Neuronal stem cell (in vitro differentiated cells): ENCODE data around the gene SNAPC3. TPM values are rescaled to one million over a fixed set of nuclear protein-coding genes. Genes with fewer than 3 reads are reported as not detected.
A peak's percentile ranks its signal among the peaks of the same experiment; 100 is the strongest.

ENCODE experiments used
- DNase-seq: peaks from one replicate; pipeline ENCODE4 v3.0.0-alpha.2; 2013; ENCODE audit warnings: low spot score
- H2AFZ ChIP-seq: one replicate; pipeline ENCODE4 v1.6.1; 2013; ENCODE audit warnings: mild to moderate bottlenecking, low read length, inconsistent platforms
- H2AK5ac ChIP-seq: 2 replicates; pipeline ENCODE4 v1.6.1; 2013; ENCODE audit warnings: low read depth, mild to moderate bottlenecking, inconsistent platforms, low read length, moderate library complexity, mixed read lengths
- H2BK120ac ChIP-seq: 2 replicates; pipeline ENCODE4 v1.6.1; 2013; ENCODE audit warnings: low read depth, mild to moderate bottlenecking, inconsistent platforms, low read length, moderate library complexity, mixed read lengths
- H2BK12ac ChIP-seq: one replicate; pipeline ENCODE4 v1.6.1; 2013; ENCODE audit warnings: low read length, inconsistent platforms
- H2BK15ac ChIP-seq: 2 replicates; pipeline ENCODE4 v1.6.1; 2013; ENCODE audit warnings: mild to moderate bottlenecking, low read length, inconsistent platforms, mixed read lengths
- H2BK5ac ChIP-seq: one replicate; pipeline ENCODE4 v1.6.1; 2013; ENCODE audit warnings: inconsistent platforms, mild to moderate bottlenecking, low read length, moderate library complexity
- H3K14ac ChIP-seq: one replicate; pipeline ENCODE4 v1.6.1; 2013; ENCODE audit warnings: low read length, inconsistent platforms
- H3K18ac ChIP-seq: 2 replicates; pipeline ENCODE4 v1.6.1; 2013; ENCODE audit warnings: low read length, inconsistent platforms
- H3K23ac ChIP-seq: 2 replicates; pipeline ENCODE4 v1.6.1; 2013; ENCODE audit warnings: low read depth, mild to moderate bottlenecking, mixed read lengths, low read length, inconsistent platforms; ENCODE audit not compliant: poor library complexity
- H3K27ac ChIP-seq: replicated peaks from 3 replicates; pipeline ENCODE4 v1.5.1; 2013; ENCODE audit warnings: low read length, inconsistent platforms
- H3K27me3 ChIP-seq, 3 experiments: 2 replicates each; pipeline ENCODE4 v1.6.1; 2013; ENCODE audit warnings: low read length in 3 of 3, mild to moderate bottlenecking in 2 of 3, inconsistent platforms in 1 of 3, low read depth in 1 of 3, mixed read lengths in 1 of 3, moderate library complexity in 1 of 3; ENCODE audit not compliant: control insufficient read depth in 3 of 3, insufficient read depth in 3 of 3
- H3K36me3 ChIP-seq, 2 donors: replicated peaks in 1 of 2; 2 replicates each; pipeline ENCODE4 v1.6.1; 2013; ENCODE audit warnings: low read length in 2 of 2; ENCODE audit not compliant: control insufficient read depth in 2 of 2, insufficient read depth in 2 of 2
- H3K4ac ChIP-seq: 2 replicates; pipeline ENCODE4 v1.6.1; 2013; ENCODE audit warnings: inconsistent platforms, mild to moderate bottlenecking, low read length, moderate library complexity
- H3K4me1 ChIP-seq, 2 donors: 1 replicate in 1 of 2; 2 replicates in 1 of 2; pipeline ENCODE4 v1.6.1; 2013; ENCODE audit warnings: low read length in 2 of 2, low read depth in 1 of 2; ENCODE audit not compliant: control insufficient read depth in 2 of 2, insufficient read depth in 1 of 2
- H3K4me2 ChIP-seq: one replicate; pipeline ENCODE4 v1.6.1; 2013; ENCODE audit warnings: mild to moderate bottlenecking, low read length, inconsistent platforms; ENCODE audit not compliant: insufficient read depth, poor library complexity, severe bottlenecking
- H3K4me3 ChIP-seq, 2 donors: 2 replicates each; pipeline ENCODE4 v1.5.1; 2013; ENCODE audit warnings: low read length in 2 of 2, mild to moderate bottlenecking in 2 of 2, inconsistent platforms in 1 of 2, moderate library complexity in 1 of 2
- H3K79me1 ChIP-seq: one replicate; pipeline ENCODE4 v1.6.1; 2013; ENCODE audit warnings: low read depth, mild to moderate bottlenecking, inconsistent platforms, low read length, moderate library complexity
- H3K9ac ChIP-seq: one replicate; pipeline ENCODE4 v1.6.1; 2013; ENCODE audit warnings: mild to moderate bottlenecking, low read depth, low read length, inconsistent platforms; ENCODE audit not compliant: poor library complexity
- H3K9me3 ChIP-seq, 2 donors: replicated peaks in 1 of 2; 2 replicates each; pipeline versions ENCODE3 to v1.6.1; 2013; ENCODE audit warnings: low read length in 2 of 2, mild to moderate bottlenecking in 2 of 2, inconsistent platforms in 1 of 2, low read depth in 1 of 2, mixed read lengths in 1 of 2, moderate library complexity in 1 of 2; ENCODE audit not compliant: control insufficient read depth in 2 of 2, insufficient read depth in 1 of 2
- H4K8ac ChIP-seq: one replicate; pipeline ENCODE4 v1.6.1; 2013; ENCODE audit warnings: low read depth, mild to moderate bottlenecking, inconsistent platforms, low read length, moderate library complexity
- H4K91ac ChIP-seq: one replicate; pipeline ENCODE4 v1.6.1; 2013; ENCODE audit warnings: low read length, low read depth, mild to moderate bottlenecking, inconsistent platforms; ENCODE audit not compliant: poor library complexity
- WGBS, 2 donors: extraction: QIAGEN DNeasy Blood & Tissue Kit; methylation state at CpG; one replicate each; pipeline ENCODE4 v1.1.7; 2013; ENCODE audit warnings: missing lambda C conversion rate in 2 of 2, mixed read lengths in 1 of 2; ENCODE audit not compliant: insufficient read length in 2 of 2, insufficient replicate concordance in 1 of 2; ENCODE audit errors: extremely low coverage in 2 of 2; 5-methylcytosine and 5-hydroxymethylcytosine counted together
- polyA plus RNA-seq, 2 experiments: library from polyadenylated mRNA; stranded (reverse); fragments of 200-250 nt; gene quantifications; one replicate each; pipeline ENCODE4 v1.2.3, GENCODE V29; 2013

SNAPC3 gene
- 35.3 TPM for polyA plus RNA-seq (2013, experiment 1 of 2)
- 35.7 TPM for polyA plus RNA-seq (2013, experiment 2 of 2)

DNA sequence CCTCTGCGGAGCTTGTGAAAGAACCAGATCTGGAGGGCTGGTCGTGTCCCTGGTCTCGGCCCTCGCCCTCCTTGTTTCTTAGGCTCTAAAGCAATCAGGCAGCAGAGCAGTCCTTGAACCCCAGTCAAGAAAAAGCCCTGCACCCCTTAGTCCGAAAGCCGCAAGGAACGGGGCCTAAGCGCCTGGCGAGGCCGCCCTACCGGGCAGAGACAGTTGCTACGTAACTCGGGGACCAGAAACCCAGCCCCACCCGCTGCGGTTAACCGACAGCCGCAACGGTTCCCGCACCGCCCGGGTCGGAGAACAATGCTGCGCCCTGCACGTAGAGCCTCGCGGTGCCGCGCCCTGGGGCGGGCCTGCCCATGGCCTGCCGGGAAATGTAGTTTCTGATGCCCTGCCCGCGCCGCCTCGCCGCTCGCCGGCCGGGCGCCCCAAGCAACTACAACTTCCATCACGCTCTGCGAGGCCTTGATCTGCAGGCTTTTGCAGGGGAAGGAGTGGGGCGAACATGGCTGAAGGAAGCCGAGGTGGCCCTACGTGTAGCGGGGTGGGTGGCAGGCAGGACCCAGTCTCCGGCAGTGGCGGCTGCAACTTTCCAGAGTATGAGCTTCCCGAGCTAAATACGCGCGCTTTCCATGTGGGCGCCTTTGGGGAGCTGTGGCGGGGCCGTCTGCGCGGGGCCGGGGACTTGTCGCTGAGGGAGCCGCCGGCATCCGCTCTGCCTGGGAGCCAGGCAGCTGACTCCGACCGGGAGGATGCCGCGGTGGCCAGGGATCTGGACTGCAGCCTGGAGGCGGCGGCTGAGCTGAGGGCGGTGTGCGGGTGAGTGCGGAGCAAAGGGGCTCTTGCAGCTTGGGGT is at the start of gene SNAPC3:
TSS of gene SNAPC3 (plus strand) at position 505 of the 859 bp plus-strand sequence. CDS start at position 509, 4 bp downstream.
- Histone ChIP-seq H3K14ac (peak within 1 kb of the TSS; percentile 87), H3K36me3 (peaks cover 9 to 37% of the 10 kb centered on the region in 2 donors), H2BK120ac (no peak within 1 kb of the TSS), H3K9ac (peak within 1 kb of the TSS; percentile 96), H3K79me1 (peaks cover 8% of the 10 kb centered on the region), H3K4me1 (no peaks in the 10 kb centered on the region), H3K4ac (peak within 1 kb of the TSS; percentile 26), H3K9me3 (peaks cover 0 to 8% of the 10 kb centered on the region in 2 donors), H2AFZ (peak within 1 kb of the TSS; percentile 91), H2BK15ac (peak within 1 kb of the TSS; percentile 95), H3K27ac (peak within 1 kb of the TSS; percentile 50), H4K91ac (no peak within 1 kb of the TSS), H2BK12ac (no peak within 1 kb of the TSS), H3K4me2 (peak within 1 kb of the TSS; percentile 64), H2BK5ac (peak within 1 kb of the TSS; percentile 96), H3K4me3 (peak within 1 kb of the TSS; percentile 79 to 97), H2AK5ac (peak within 1 kb of the TSS; percentile 61), H3K27me3 (no peaks in the 10 kb centered on the region), H4K8ac (peak within 1 kb of the TSS; percentile 87), H3K18ac (peak within 1 kb of the TSS; percentile 97), H3K23ac (peak within 1 kb of the TSS; percentile 96)
- no CpG with 5 or more reads among the region's 70 CpGs for WGBS, 2 donors
- peak; percentile 91 for DNase-seq

DNA sequence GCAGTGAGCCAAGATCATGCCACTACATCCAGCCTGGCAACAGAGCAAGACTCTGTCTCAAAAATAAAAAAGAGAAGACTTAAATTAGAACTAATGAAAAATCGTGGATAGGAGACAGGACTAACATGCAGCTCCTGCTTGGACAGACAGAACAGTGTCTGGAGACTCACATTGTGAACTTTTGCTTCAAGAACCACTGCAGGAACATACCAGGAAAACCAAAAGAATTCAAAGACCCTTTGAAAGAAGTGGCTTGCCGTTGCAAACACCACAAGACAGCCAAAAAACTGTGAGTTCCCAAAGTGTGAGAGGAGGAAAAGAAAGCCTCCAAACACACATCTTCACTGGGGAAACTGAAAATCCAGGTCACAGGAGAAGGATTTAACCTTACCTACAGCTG is 48.8 kb upstream of the SNAPC3 start:
- no peaks in the 10 kb centered on the region for H3K79me1 ChIP-seq
- no peak overlapping the region for H3K23ac ChIP-seq
- no peak overlapping the region for H2BK15ac ChIP-seq
- H4K8ac ChIP-seq = no peak overlapping the region
- no peak overlapping the region for H3K18ac ChIP-seq
- H3K4me3 ChIP-seq = no peak overlapping the region
- no peak overlapping the region for H3K27ac ChIP-seq
- no peaks in the 10 kb centered on the region for H3K36me3 ChIP-seq
- H3K4me1 ChIP-seq = no peaks in the 10 kb centered on the region
- no peak overlapping the region for H3K4ac ChIP-seq
- no CpG with 5 or more reads among the region's 2 CpGs for WGBS, 2 donors
- no peak overlapping the region for H3K4me2 ChIP-seq
- no peak overlapping the region for H4K91ac ChIP-seq
- H2AFZ ChIP-seq = no peak overlapping the region
- H3K9ac ChIP-seq = no peak overlapping the region
- no peaks in the 10 kb centered on the region for H3K27me3 ChIP-seq
- no peak overlapping the region for H2BK5ac ChIP-seq
- no peaks in the 10 kb centered on the region for H3K9me3 ChIP-seq
- H2BK12ac ChIP-seq = no peak overlapping the region
- no peak overlapping the region for H3K14ac ChIP-seq
- no peak overlapping the region for H2BK120ac ChIP-seq
- no peak overlapping the region for H2AK5ac ChIP-seq
- DNase-seq = no peak

DNA sequence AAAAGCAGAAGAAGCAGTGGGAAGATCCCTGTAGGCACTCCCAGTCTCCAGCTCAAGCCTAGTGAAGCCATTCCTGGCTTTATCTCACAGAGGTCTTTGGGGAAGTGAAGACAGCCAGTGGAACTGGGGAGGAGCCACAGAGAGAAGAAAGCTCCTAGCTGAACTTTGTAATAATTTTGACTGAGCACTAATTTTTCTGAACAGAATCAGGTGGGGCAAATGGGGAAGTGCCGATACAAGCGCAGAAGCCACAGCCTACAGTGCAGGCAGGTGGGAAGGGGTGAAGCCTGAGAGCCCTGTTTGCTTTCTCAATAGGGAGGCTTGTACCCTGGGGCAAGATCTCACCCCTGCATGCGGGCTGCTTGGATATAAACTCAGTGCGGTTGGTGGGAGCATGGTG is 48.4 kb upstream of the SNAPC3 start:
- Histone ChIP-seq H4K8ac (no peak overlapping the region), H3K23ac (no peak overlapping the region), H3K14ac (no peak overlapping the region), H2BK120ac (no peak overlapping the region), H2AFZ (no peak overlapping the region), H3K9ac (no peak overlapping the region), H2BK15ac (no peak overlapping the region), H3K4me2 (no peak overlapping the region), H4K91ac (no peak overlapping the region), H3K27ac (no peak overlapping the region), H3K4ac (no peak overlapping the region), H2AK5ac (no peak overlapping the region), H2BK12ac (no peak overlapping the region), H2BK5ac (no peak overlapping the region), H3K4me3 (no peak overlapping the region), H3K4me1 (no peaks in the 10 kb centered on the region), H3K27me3 (no peaks in the 10 kb centered on the region), H3K9me3 (no peaks in the 10 kb centered on the region), H3K36me3 (no peaks in the 10 kb centered on the region), H3K18ac (no peak overlapping the region), H3K79me1 (no peaks in the 10 kb centered on the region)
- no CpG with 5 or more reads among the region's 4 CpGs for WGBS, 2 donors
- no peak for DNase-seq

DNA sequence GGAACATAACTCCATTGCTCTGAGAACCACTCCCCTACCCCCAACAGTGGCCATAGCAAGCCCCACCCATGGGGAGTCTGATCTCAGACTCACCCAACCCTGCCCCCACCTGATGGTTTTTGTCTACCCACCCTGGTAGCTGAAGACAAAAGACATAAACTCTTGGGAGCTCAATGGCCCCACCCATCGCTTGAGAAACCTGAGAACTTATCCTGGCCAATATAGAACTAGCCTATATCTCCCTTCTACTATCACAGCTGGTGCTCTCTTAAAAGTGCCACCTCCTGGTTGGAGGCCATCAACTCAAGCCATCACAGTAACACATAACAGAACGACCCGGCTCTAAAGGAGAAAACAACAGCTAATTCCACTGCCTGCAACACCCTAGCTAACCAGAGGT is 47.9 kb upstream of the SNAPC3 start:
- Histone ChIP-seq H2AK5ac (no peak overlapping the region), H3K9me3 (no peaks in the 10 kb centered on the region), H2BK120ac (no peak overlapping the region), H4K8ac (no peak overlapping the region), H3K23ac (no peak overlapping the region), H3K14ac (no peak overlapping the region), H3K4me1 (no peaks in the 10 kb centered on the region), H3K4ac (no peak overlapping the region), H3K4me3 (no peak overlapping the region), H4K91ac (no peak overlapping the region), H3K27me3 (no peaks in the 10 kb centered on the region), H2BK15ac (no peak overlapping the region), H3K36me3 (no peaks in the 10 kb centered on the region), H2AFZ (no peak overlapping the region), H3K18ac (no peak overlapping the region), H3K79me1 (no peaks in the 10 kb centered on the region), H2BK5ac (no peak overlapping the region), H2BK12ac (no peak overlapping the region), H3K4me2 (no peak overlapping the region), H3K27ac (no peak overlapping the region), H3K9ac (no peak overlapping the region)
- no peak for DNase-seq
- WGBS, 2 donors = no CpG with 5 or more reads among the region's 3 CpGs
